Activated T-helper 2 cell treated with anti-CD3 and anti-CD28 coated beads, Interferon-gamma antibody, Interleukin-2, Interleukin-4, amounts not matched to agents 10 μg/mL and 5 μg/mL and 100 μg/mL, durations not matched to agents 14 hours and 24 hours and 36 hours (primary cell): ENCODE data around the gene IRF7. TPM values are rescaled to one million over a fixed set of nuclear protein-coding genes. Genes with fewer than 3 reads are reported as not detected.

Experiments
- DNase-seq: peaks from one replicate; pipeline ENCODE4 v3.0.0; 2021; ENCODE audit warnings: low spot score
- H3K27ac Mint-ChIP-seq: one replicate; pipeline ENCODE4 v1.8.0; 2021; ENCODE audit warnings: mixed read lengths
- H3K27me3 Mint-ChIP-seq: one replicate; pipeline ENCODE4 v1.8.0; 2021; ENCODE audit warnings: low read depth, mixed read lengths
- H3K36me3 Mint-ChIP-seq: one replicate; pipeline ENCODE4 v1.8.0; 2021; ENCODE audit warnings: low read depth, mixed read lengths
- H3K4me1 Mint-ChIP-seq: one replicate; pipeline ENCODE4 v1.8.0; 2021; ENCODE audit warnings: low read depth, mixed read lengths
- H3K4me3 Mint-ChIP-seq: one replicate; pipeline ENCODE4 v1.8.0; 2021; ENCODE audit warnings: low read depth, mild to moderate bottlenecking, moderate library complexity, mixed read lengths
- H3K9me3 Mint-ChIP-seq: one replicate; pipeline ENCODE4 v1.8.0; 2021; ENCODE audit warnings: mixed read lengths
- intact Hi-C: fragments of 100-400 bp; cut with micrococcal nuclease; formaldehyde crosslinking; loops from one replicate; pipeline ENCODE4 v1.15.1; 2023
- total RNA-seq: library from RNA; stranded (reverse); gene quantifications from 2 replicates; pipeline ENCODE4 v1.2.3, GENCODE V29; 2022

The IRF7 gene
- total RNA-seq, 1 donor from 2014 or later = 26.8 TPM

GRCh38 chr11:607020-607780 lies 8.6 kb downstream of the IRF7 start:
- H3K36me3 Mint-ChIP-seq = peaks cover 60% of the 10 kb centered on the region
- no peaks in the 10 kb centered on the region for H3K27me3 Mint-ChIP-seq
- intact Hi-C loops = no loop called here
- H3K27ac Mint-ChIP-seq = no peak overlapping the region
- H3K4me3 Mint-ChIP-seq = no peak overlapping the region
- no peak for DNase-seq
- H3K9me3 Mint-ChIP-seq = no peaks in the 10 kb centered on the region
- no peaks in the 10 kb centered on the region for H3K4me1 Mint-ChIP-seq

DNA sequence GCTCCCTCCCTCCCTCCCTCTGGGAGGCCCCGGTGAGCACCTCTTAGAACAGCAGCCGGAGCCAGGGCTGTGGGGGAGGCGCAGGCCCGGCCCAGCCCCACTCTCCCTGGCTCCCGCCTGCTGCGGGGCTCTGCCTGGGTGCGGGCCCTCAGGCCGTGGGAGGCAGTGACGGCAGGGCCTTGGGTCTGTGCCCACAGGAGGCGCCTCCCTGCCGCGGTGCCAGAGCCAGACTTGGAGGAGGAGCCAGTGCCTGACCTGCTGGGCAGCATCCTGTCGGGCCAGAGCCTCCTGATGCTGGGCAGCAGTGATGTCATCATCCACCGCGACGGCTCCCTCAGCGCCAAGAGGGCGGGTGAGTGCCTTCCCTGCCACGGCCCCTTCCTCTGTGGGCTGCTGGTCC lies 9.5 kb downstream of the IRF7 start:
- no peak for DNase-seq
- H3K36me3 Mint-ChIP-seq = peaks cover 60% of the 10 kb centered on the region
- no peaks in the 10 kb centered on the region for H3K9me3 Mint-ChIP-seq
- H3K27ac Mint-ChIP-seq = no peak overlapping the region
- H3K4me3 Mint-ChIP-seq = no peak overlapping the region
- intact Hi-C loops = no loop called here
- no peaks in the 10 kb centered on the region for H3K27me3 Mint-ChIP-seq
- no peaks in the 10 kb centered on the region for H3K4me1 Mint-ChIP-seq

- DNase-seq = no peak
- H3K36me3 Mint-ChIP-seq = peaks cover 55% of the 10 kb centered on the region
- no peak overlapping the region for H3K4me3 Mint-ChIP-seq
- H3K4me1 Mint-ChIP-seq = no peaks in the 10 kb centered on the region
- intact Hi-C loops = no loop called here
- H3K27me3 Mint-ChIP-seq = no peaks in the 10 kb centered on the region
- H3K27ac Mint-ChIP-seq = no peak overlapping the region
- H3K9me3 Mint-ChIP-seq = no peaks in the 10 kb centered on the region
Observed at GRCh38 chr11:605286-606129, 10.2 kb downstream of the IRF7 start.

GRCh38 chr11:603154-603553 lies 12.6 kb downstream of the IRF7 start:
- H3K4me1 Mint-ChIP-seq = no peaks in the 10 kb centered on the region
- H3K4me3 Mint-ChIP-seq = no peak overlapping the region
- no peaks in the 10 kb centered on the region for H3K9me3 Mint-ChIP-seq
- H3K27me3 Mint-ChIP-seq = no peaks in the 10 kb centered on the region
- DNase-seq = no peak
- intact Hi-C loops = no loop called here
- H3K36me3 Mint-ChIP-seq = peaks cover 64% of the 10 kb centered on the region
- H3K27ac Mint-ChIP-seq = no peak overlapping the region

- Mint-ChIP-seq H3K27ac (no peak overlapping the region), H3K4me1 (no peaks in the 10 kb centered on the region), H3K4me3 (no peak overlapping the region), H3K36me3 (peaks cover 59% of the 10 kb centered on the region), H3K9me3 (no peaks in the 10 kb centered on the region), H3K27me3 (no peaks in the 10 kb centered on the region)
- DNase-seq = no peak
- intact Hi-C loops = no loop called here
Observed at GRCh38 chr11:601573-602245, 14.0 kb downstream of the IRF7 start.

GRCh38 chr11:598005-598680 lies 17.6 kb downstream of the IRF7 start:
- intact Hi-C loops = no loop called here
- H3K4me1 Mint-ChIP-seq = no peaks in the 10 kb centered on the region
- no peaks in the 10 kb centered on the region for H3K27me3 Mint-ChIP-seq
- no peak overlapping the region for H3K4me3 Mint-ChIP-seq
- no peak overlapping the region for H3K27ac Mint-ChIP-seq
- no peaks in the 10 kb centered on the region for H3K9me3 Mint-ChIP-seq
- DNase-seq = no peak
- H3K36me3 Mint-ChIP-seq = peaks cover 69% of the 10 kb centered on the region

GRCh38 chr11:597166-597725 lies 18.5 kb downstream of the IRF7 start:
- no peaks in the 10 kb centered on the region for H3K9me3 Mint-ChIP-seq
- DNase-seq = no peak
- no peak overlapping the region for H3K27ac Mint-ChIP-seq
- H3K27me3 Mint-ChIP-seq = no peaks in the 10 kb centered on the region
- intact Hi-C loops = no loop called here
- peaks cover 76% of the 10 kb centered on the region for H3K36me3 Mint-ChIP-seq
- H3K4me3 Mint-ChIP-seq = no peak overlapping the region
- H3K4me1 Mint-ChIP-seq = no peaks in the 10 kb centered on the region

DNA sequence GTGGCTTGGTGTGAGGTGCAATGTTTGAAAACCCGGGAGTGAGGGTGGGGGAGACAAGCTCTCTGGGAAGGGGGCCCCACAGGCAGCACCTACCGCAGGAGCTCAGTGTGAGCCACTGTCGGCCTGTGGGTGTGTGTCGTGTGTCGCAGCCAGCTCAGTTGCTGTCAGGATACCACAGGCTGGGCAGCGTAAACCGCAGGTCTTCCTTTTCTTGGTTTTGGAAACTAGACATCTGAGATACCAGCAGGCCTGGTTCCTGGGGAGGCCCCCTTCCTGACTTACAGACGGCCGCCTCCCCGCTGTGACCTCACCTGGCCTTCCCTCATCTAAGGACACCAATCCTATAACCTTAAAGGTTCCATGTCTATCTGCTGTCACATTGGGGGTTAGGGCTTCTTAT lies 19.4 kb downstream of the IRF7 start:
- intact Hi-C loops = no loop called here
- peaks cover 69% of the 10 kb centered on the region for H3K36me3 Mint-ChIP-seq
- no peaks in the 10 kb centered on the region for H3K9me3 Mint-ChIP-seq
- DNase-seq = no peak
- no peak overlapping the region for H3K27ac Mint-ChIP-seq
- H3K4me3 Mint-ChIP-seq = no peak overlapping the region
- H3K4me1 Mint-ChIP-seq = no peaks in the 10 kb centered on the region
- no peaks in the 10 kb centered on the region for H3K27me3 Mint-ChIP-seq

DNA sequence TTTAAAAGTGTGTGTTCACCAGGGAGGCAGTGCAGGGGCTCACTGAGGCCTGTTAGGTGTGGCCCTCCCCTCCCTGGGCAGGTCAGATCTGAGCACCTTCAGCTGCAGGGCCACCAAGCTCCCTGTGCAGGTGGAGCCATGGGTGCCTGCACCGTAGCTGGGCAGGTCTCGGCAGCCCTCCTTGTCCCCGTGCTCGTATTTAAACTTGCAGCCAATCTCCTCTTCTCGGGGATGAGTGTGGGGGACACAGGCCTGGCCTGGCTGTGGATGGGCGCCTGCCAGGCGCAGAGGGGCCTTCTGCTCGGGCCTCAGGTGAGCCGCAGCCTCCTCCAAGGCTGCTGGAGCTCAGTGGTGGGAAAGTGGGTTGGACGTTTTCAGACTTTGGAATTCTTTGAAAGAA lies 20.4 kb downstream of the IRF7 start:
- intact Hi-C loops = no loop called here
- Mint-ChIP-seq H3K9me3 (no peaks in the 10 kb centered on the region), H3K4me3 (no peak overlapping the region), H3K27me3 (no peaks in the 10 kb centered on the region), H3K4me1 (no peaks in the 10 kb centered on the region), H3K36me3 (peaks cover 73% of the 10 kb centered on the region), H3K27ac (no peak overlapping the region)
- no peak for DNase-seq

DNA sequence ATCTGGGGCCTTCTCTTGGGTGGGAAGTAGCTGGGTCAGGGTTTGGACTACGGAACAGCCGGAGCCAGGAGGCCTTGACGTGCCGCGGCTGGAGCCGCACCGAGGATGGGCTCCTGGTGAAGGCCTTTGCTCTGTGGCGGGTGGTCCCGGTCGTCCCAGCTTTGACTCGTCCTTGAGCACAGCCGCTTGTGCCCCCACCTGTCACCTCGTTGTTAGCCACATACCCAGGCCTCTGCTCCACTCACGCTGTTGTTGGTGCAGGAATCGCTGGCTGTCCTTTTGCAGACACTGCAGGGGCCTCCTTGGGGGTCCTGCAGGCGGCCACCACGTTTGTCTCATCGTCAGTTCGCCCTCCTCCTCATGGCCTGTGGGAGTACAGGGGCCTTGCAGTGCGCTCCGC lies 22.4 kb downstream of the IRF7 start:
- Mint-ChIP-seq H3K9me3 (no peaks in the 10 kb centered on the region), H3K36me3 (peaks cover 73% of the 10 kb centered on the region), H3K4me3 (no peak overlapping the region), H3K27ac (no peak overlapping the region), H3K27me3 (no peaks in the 10 kb centered on the region), H3K4me1 (no peaks in the 10 kb centered on the region)
- intact Hi-C loops = no loop called here
- no peak for DNase-seq

- Mint-ChIP-seq H3K4me1 (peaks cover 4% of the 10 kb centered on the region), H3K27ac (no peak overlapping the region), H3K36me3 (peaks cover 73% of the 10 kb centered on the region), H3K27me3 (no peaks in the 10 kb centered on the region), H3K9me3 (no peaks in the 10 kb centered on the region), H3K4me3 (no peak overlapping the region)
- no peak for DNase-seq
- intact Hi-C loops = no loop called here
Observed at GRCh38 chr11:592918-593317, 22.8 kb downstream of the IRF7 start.

- peaks cover 7% of the 10 kb centered on the region for H3K4me1 Mint-ChIP-seq
- no peak overlapping the region for H3K4me3 Mint-ChIP-seq
- H3K36me3 Mint-ChIP-seq = peaks cover 78% of the 10 kb centered on the region
- DNase-seq = no peak
- H3K27ac Mint-ChIP-seq = no peak overlapping the region
- intact Hi-C loops = no loop called here
- no peaks in the 10 kb centered on the region for H3K27me3 Mint-ChIP-seq
- H3K9me3 Mint-ChIP-seq = no peaks in the 10 kb centered on the region
Observed at GRCh38 chr11:592501-592900, 23.2 kb downstream of the IRF7 start.
